Cardiac muscle cell (in vitro differentiated cells and primary cell): ENCODE results near the gene COL16A1. TPM values are rescaled to one million over a fixed set of nuclear protein-coding genes. Genes with fewer than 3 reads are reported as not detected.

ENCODE experiments used
- DNase-seq, 2 donors: peaks; one replicate each; pipeline versions ENCODE4 v3.0.0 to v3.0.0-alpha.2; 2010 to 2017; ENCODE audit warnings: low read depth in 1 of 2, low spot score in 1 of 2
- H3K27ac ChIP-seq: fragments of 200-600 bp; sonication (generic); 2 replicates; pipeline ENCODE4 v1.5.1; 2016
- H3K27me3 ChIP-seq: fragments of 200-600 bp; sonication (generic); 2 replicates; pipeline ENCODE4 v1.6.0; 2016; ENCODE audit warnings: control low read depth
- H3K36me3 ChIP-seq: fragments of 200-600 bp; sonication (generic); 2 replicates; pipeline ENCODE4 v1.5.1; 2016; ENCODE audit warnings: control low read depth
- H3K4me1 ChIP-seq: fragments of 200-600 bp; sonication (generic); 2 replicates; pipeline ENCODE4 v1.8.1; 2017; ENCODE audit warnings: low read depth, mild to moderate bottlenecking, mixed run types
- H3K4me3 ChIP-seq: fragments of 200-600 bp; sonication (generic); 2 replicates; pipeline ENCODE4 v1.5.1; 2016; ENCODE audit warnings: mild to moderate bottlenecking
- H3K9me3 ChIP-seq: fragments of 200-600 bp; sonication (generic); 2 replicates; pipeline ENCODE4 v1.5.1; 2017; ENCODE audit warnings: low read depth, mild to moderate bottlenecking, control low read depth
- CTCF ChIP-seq: IDR thresholded peaks from 2 replicates; pipeline ENCODE4 v1.5.1; 2012; ENCODE audit warnings: low read depth, mild to moderate bottlenecking, low read length
- polyA plus RNA-seq: library from polyadenylated mRNA; unstranded; fragments of >200 nt; fragmentation: Nextera tagmentation; extraction: Ambion mirVana; gene quantifications from 2 replicates; pipeline ENCODE4 v1.2.1, GENCODE V29; 2016
- total RNA-seq: library from RNA; depleted of rRNA; stranded (reverse); fragments of >200 nt; gene quantifications from 2 replicates; pipeline ENCODE4 v1.2.3, GENCODE V29; 2016

The COL16A1 gene
- total and polyA plus RNA-seq, 2 experiments from 2014 or later: 119 to 120 TPM

- Histone ChIP-seq H3K9me3 (no peaks in the 10 kb centered on the region), H3K4me3 (no peak overlapping the region), H3K27me3 (no peaks in the 10 kb centered on the region), H3K4me1 (peaks cover 26% of the 10 kb centered on the region), H3K27ac (no peak overlapping the region), H3K36me3 (no peaks in the 10 kb centered on the region)
- TF ChIP-seq CTCF: no peak
- no peak for DNase-seq
Measured at GRCh38 chr1:31679676-31680230, 24.1 kb downstream of the COL16A1 start.

DNA sequence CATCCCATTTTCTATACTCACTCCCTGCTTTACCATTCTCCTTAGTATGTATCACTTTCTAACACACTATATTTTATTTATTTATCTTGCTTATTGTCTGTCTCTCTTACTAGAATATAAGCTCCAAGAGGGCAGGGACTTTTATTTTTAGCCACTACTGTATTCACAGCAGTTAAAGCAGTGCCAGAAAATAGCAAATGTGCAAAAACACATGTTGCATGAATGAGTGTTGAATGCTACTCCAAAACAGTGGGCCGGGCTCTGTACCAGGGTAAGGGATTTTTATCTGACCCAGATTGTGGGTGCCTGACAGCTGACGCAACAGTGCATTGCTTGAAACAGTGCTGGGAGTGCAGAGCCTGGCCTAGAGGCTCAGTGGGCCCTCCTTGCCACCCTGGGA, 24.7 kb downstream of the COL16A1 start:
- H3K9me3 ChIP-seq: no peaks in the 10 kb centered on the region
- no peaks in the 10 kb centered on the region for H3K36me3 ChIP-seq
- DNase-seq: peak in 1 of 2 donors; percentile 25
- no peaks in the 10 kb centered on the region for H3K27me3 ChIP-seq
- H3K27ac ChIP-seq: no peak overlapping the region
- TF ChIP-seq CTCF: no peak
- no peak overlapping the region for H3K4me3 ChIP-seq
- H3K4me1 ChIP-seq: peaks cover 32% of the 10 kb centered on the region

DNA sequence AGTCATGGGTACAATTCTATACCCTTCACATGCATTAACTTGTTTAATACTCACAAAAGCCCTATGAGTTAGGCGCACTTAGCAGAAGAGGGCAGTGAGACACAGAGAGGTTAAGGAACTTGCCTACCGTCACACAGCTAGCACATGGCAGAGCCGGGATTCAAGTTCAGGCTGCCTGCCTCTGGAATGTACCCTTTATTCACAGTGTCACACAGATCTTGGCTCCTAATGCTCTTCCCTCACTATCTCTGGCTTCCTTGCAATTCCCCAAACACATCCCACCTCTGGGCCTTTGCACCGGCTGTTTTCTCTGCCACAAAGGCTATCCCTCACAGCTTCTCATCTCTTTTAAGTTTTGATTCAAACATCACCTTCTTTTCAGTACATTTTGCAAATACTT, 25.1 kb downstream of the COL16A1 start:
- no peaks in the 10 kb centered on the region for H3K27me3 ChIP-seq
- H3K27ac ChIP-seq: no peak overlapping the region
- no peaks in the 10 kb centered on the region for H3K9me3 ChIP-seq
- H3K4me1 ChIP-seq: peaks cover 35% of the 10 kb centered on the region
- no peak for DNase-seq
- no peak for TF ChIP-seq CTCF
- H3K4me3 ChIP-seq: no peak overlapping the region
- no peaks in the 10 kb centered on the region for H3K36me3 ChIP-seq

DNA sequence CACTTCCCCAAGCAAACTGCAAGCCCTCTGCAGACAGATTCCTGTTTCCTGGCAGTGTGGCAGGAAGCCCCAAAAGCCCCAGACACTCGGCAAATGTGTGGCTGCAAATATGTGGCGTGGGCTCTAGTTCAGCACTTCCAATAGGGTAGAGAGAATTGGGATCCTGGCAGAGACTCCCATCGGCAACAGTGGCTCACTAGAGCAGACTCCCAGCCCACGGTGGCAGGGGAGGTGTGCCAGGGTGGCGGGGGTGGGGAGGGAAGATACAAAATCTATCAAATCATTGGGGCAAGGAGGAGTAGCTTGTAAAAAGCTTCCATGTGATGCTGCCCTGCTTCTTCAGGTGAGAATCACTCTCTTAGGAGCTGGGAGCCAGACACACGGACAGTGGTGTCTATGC, 25.9 kb downstream of the COL16A1 start:
- no peaks in the 10 kb centered on the region for H3K9me3 ChIP-seq
- no peak overlapping the region for H3K27ac ChIP-seq
- peaks cover 35% of the 10 kb centered on the region for H3K4me1 ChIP-seq
- H3K27me3 ChIP-seq: no peaks in the 10 kb centered on the region
- TF ChIP-seq CTCF: no peak
- no peak for DNase-seq
- no peak overlapping the region for H3K4me3 ChIP-seq
- no peaks in the 10 kb centered on the region for H3K36me3 ChIP-seq

DNA sequence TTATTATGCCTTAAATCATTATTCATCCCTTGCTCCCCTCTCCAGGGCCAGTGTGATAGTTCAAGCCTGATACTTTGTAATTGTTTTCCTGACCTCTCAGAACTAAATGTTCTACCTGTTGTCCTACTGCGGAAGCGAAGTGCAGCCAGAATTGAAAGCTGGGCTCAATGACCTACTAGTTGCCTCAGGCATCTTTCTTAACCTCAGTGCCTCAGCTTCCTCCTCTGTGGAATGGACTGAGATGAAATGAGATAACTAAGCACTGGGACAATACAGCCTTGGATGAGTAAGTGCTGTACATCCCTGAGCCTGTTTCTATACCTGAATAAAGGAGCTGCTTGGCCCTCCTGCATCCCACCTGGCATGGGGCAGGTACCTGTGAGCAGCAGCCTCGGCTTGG, 26.4 kb downstream of the COL16A1 start:
- Histone ChIP-seq H3K27ac (no peak overlapping the region), H3K36me3 (no peaks in the 10 kb centered on the region), H3K9me3 (no peaks in the 10 kb centered on the region), H3K4me3 (no peak overlapping the region), H3K27me3 (no peaks in the 10 kb centered on the region), H3K4me1 (peaks cover 35% of the 10 kb centered on the region)
- DNase-seq: no peak
- TF ChIP-seq CTCF: no peak

DNA sequence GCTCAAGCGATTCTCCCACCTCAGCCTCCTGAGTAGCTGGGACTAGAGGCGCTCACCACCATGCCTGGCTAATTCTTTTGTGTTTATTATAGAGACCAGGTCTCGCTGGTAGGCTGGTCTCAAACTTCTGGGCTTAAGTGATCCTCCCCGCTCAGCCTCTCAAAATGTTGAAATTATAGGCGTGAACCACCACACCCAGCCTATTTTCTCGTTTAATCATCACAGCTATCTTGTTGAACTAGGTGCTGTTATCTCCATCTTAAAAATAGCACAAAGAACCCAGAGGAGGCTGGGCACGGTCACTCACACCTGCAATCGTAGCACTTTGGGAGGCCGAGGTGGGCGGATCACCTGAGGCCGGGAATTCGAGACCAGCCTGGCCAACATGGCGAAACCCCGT, 28.1 kb downstream of the COL16A1 start:
- no peak overlapping the region for H3K4me3 ChIP-seq
- no peak for TF ChIP-seq CTCF
- peaks cover 26% of the 10 kb centered on the region for H3K4me1 ChIP-seq
- H3K27ac ChIP-seq: peak overlapping the region; percentile 91
- no peaks in the 10 kb centered on the region for H3K36me3 ChIP-seq
- no peak for DNase-seq
- no peaks in the 10 kb centered on the region for H3K27me3 ChIP-seq
- no peaks in the 10 kb centered on the region for H3K9me3 ChIP-seq
